RWPE2 (cell line): Measurements from ENCODE around the gene MAP4.

Experiments
- ATAC-seq: fragments of 200-7000 bp; cut with Tn5 transposase; 3 replicates; pipeline ENCODE4 v1.9.1; 2021; ENCODE audit warnings: low read depth
- DNase-seq: peaks from one replicate; pipeline ENCODE4 v3.0.0-alpha.2; 2020; ENCODE audit warnings: low spot score
- H3K27ac ChIP-seq: fragments of 450-650 bp; 2 replicates; pipeline ENCODE4 v1.5.1; 2017; ENCODE audit warnings: mild to moderate bottlenecking; ENCODE audit not compliant: poor library complexity, severe bottlenecking
- H3K27me3 ChIP-seq: fragments of 250-450 bp; sonication (Bioruptor Pico); 2 replicates; pipeline ENCODE4 v1.5.1; 2021; ENCODE audit warnings: mild to moderate bottlenecking, moderate library complexity; ENCODE audit not compliant: insufficient read depth, poor library complexity, severe bottlenecking
- H3K36me3 ChIP-seq: fragments of 250-450 bp; sonication (Bioruptor Pico); 2 replicates; pipeline ENCODE4 v1.5.1; 2020; ENCODE audit warnings: low read depth, mild to moderate bottlenecking, moderate library complexity
- H3K4me1 ChIP-seq: fragments of 250-450 bp; sonication (Bioruptor Pico); 2 replicates; pipeline ENCODE4 v1.5.1; 2021; ENCODE audit warnings: mild to moderate bottlenecking, moderate library complexity; ENCODE audit not compliant: insufficient read depth, poor library complexity, severe bottlenecking
- H3K4me3 ChIP-seq: fragments of 250-450 bp; sonication (Bioruptor Pico); 2 replicates; pipeline ENCODE4 v1.5.1; 2021; ENCODE audit warnings: mild to moderate bottlenecking, moderate library complexity; ENCODE audit not compliant: severe bottlenecking
- H3K9me3 ChIP-seq: fragments of 250-450 bp; sonication (Bioruptor Pico); 2 replicates; pipeline ENCODE4 v1.5.1; 2021; ENCODE audit warnings: mild to moderate bottlenecking, moderate library complexity; ENCODE audit not compliant: severe bottlenecking
- CTCF ChIP-seq: fragments of 450-650 bp; IDR thresholded peaks from one replicate; pipeline ENCODE4 v1.5.1; 2017; ENCODE audit warnings: mild to moderate bottlenecking, moderate library complexity; ENCODE audit not compliant: poor library complexity, severe bottlenecking

MAP4 gene

GRCh38 chr3:47865192-47865591 lies 151.0 kb downstream of the MAP4 start:
- ATAC-seq (no peak), DNase-seq (no peak)
- H3K4me1 ChIP-seq: no peaks in the 10 kb centered on the region
- H3K27me3 ChIP-seq: no peaks in the 10 kb centered on the region
- no peak overlapping the region for H3K27ac ChIP-seq
- no peak overlapping the region for H3K4me3 ChIP-seq
- H3K36me3 ChIP-seq: peaks cover 70% of the 10 kb centered on the region
- no peak for TF ChIP-seq CTCF
- no peaks in the 10 kb centered on the region for H3K9me3 ChIP-seq

DNA sequence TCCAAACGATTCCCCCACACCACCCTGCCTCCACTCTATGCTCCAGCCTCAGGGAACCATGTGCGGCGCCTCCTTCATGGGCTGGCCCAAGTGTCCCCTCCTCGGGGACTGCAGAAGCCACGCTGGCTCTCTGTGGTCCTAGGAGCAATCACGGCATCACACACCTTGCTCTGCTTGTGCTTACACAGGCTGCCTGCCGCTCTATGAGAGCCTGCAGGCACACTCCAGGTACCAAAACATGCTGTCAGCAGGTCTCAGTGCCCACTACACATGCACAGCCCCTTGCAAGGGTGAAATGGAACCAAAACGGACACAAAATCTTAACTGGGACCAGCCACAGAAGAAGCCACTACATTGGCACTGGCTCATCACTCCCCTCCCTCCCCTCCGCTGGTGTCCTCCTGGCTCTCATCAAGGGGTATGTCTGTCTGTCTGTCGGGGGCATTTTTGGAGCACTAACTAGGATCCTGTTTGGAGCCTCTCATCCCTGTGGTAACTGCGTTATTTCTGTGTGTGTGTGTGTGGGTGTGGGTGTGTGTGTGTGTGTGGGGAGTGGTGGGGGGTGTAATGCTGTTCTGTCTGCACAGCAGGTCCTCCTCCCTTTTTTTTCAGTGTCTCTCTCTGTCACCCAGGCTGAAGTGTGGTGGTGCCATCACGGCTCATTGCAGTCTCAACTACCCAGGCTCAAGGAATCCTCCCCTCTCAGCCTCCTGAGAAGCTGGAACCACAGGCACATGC lies 152.7 kb downstream of the MAP4 start:
- Histone ChIP-seq H3K27me3 (no peaks in the 10 kb centered on the region), H3K9me3 (no peaks in the 10 kb centered on the region), H3K27ac (no peak overlapping the region), H3K4me1 (no peaks in the 10 kb centered on the region), H3K4me3 (no peak overlapping the region), H3K36me3 (peaks cover 63% of the 10 kb centered on the region)
- TF ChIP-seq CTCF: no peak
- ATAC-seq (no peak), DNase-seq (no peak)

DNA sequence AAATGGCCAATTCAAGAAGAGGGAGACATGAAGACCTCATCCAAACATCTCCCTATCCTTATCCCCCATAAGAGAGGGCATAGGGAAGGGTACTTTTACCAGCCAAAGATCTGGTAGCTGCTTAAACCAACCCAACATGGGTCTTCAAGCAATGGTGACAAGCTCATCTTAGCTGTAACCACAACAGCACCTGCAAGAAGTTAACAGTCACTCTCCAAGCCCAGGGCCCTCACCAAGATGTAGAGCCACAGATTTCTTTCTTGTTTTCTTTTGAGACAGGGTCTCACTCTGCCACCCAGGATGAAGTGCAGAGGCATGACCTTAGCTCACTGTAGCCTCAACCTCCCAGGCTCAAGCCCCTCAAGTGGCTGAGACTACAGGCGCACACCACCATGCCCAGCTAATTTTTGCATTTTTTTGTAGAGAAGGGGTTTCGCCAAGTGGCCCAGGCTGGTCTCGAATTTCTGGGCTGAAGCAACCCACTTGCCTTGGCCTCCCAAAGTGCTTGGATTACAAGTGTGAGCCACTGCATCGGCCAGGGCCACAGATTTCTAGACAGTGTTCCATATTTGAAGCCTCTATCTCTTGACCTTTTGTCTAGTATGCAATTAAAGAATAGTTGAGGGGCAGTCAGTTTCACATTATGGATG lies 156.1 kb downstream of the MAP4 start:
- no peaks in the 10 kb centered on the region for H3K9me3 ChIP-seq
- no peaks in the 10 kb centered on the region for H3K27me3 ChIP-seq
- no peak overlapping the region for H3K4me3 ChIP-seq
- no peaks in the 10 kb centered on the region for H3K4me1 ChIP-seq
- H3K27ac ChIP-seq: no peak overlapping the region
- peaks cover 65% of the 10 kb centered on the region for H3K36me3 ChIP-seq
- ATAC-seq: no peak
- no peak for DNase-seq
- no peak for TF ChIP-seq CTCF

- no peak overlapping the region for H3K4me3 ChIP-seq
- peaks cover 72% of the 10 kb centered on the region for H3K36me3 ChIP-seq
- DNase-seq: no peak
- ATAC-seq: no peak
- no peaks in the 10 kb centered on the region for H3K9me3 ChIP-seq
- H3K27me3 ChIP-seq: no peaks in the 10 kb centered on the region
- H3K27ac ChIP-seq: no peak overlapping the region
- no peak for TF ChIP-seq CTCF
- no peaks in the 10 kb centered on the region for H3K4me1 ChIP-seq
Measured at GRCh38 chr3:47857151-47857550, 159.1 kb downstream of the MAP4 start.

GRCh38 chr3:47856669-47857068 lies 159.5 kb downstream of the MAP4 start:
- DNase-seq (no peak), ATAC-seq (no peak)
- H3K4me1 ChIP-seq: no peaks in the 10 kb centered on the region
- H3K36me3 ChIP-seq: peaks cover 77% of the 10 kb centered on the region
- H3K27me3 ChIP-seq: no peaks in the 10 kb centered on the region
- no peaks in the 10 kb centered on the region for H3K9me3 ChIP-seq
- no peak for TF ChIP-seq CTCF
- no peak overlapping the region for H3K27ac ChIP-seq
- no peak overlapping the region for H3K4me3 ChIP-seq
